ENCODE results near the gene TCAP. TPM values are rescaled to one million over a fixed set of nuclear protein-coding genes. Genes with fewer than 3 reads are reported as not detected.

The TCAP gene
- total RNA-seq, 1 experiment from 2014 or later, result 1.6 TPM

GRCh38 chr17:39650121-39650579 is 15.0 kb upstream of the TCAP start:
- in situ Hi-C loops (cut with HindIII; ENCODE audit: low pct_unique_long_range_greater_than_20kb, low sequenced_read_pairs), result no loop called here
- Histone ChIP-seq H3K27me3 (ENCODE audit: control insufficient read depth, insufficient read depth, low read length) (no peaks in the 10 kb centered on the region), H3K9me3 (ENCODE audit: control insufficient read depth, insufficient read depth, low read depth, low read length) (no peaks in the 10 kb centered on the region), H3K4me3 (ENCODE audit: low read depth in 2 of 2, low read length in 2 of 2) (no peak overlapping the region), H3K4me1 (ENCODE audit: control insufficient read depth, insufficient read depth, low read length) (peaks cover 11% of the 10 kb centered on the region; the same call in 1 of the 2 replicates), H3K36me3 (ENCODE audit: control insufficient read depth, insufficient read depth, low read length) (no peaks in the 10 kb centered on the region), H3K27ac (ENCODE audit: low read length) (no peak overlapping the region)
- TF ChIP-seq CTCF (IDR thresholded peaks at IDR 0.05), result no peak
- no peak for TF ChIP-seq TCF7L2 (IDR thresholded peaks at IDR 0.05; ENCODE audit: low read depth, low read length)
- no peak for TF ChIP-seq SIN3A (IDR thresholded peaks at IDR 0.05; ENCODE audit: borderline replicate concordance, insufficient read depth, low read depth, low read length)
- TF ChIP-seq POLR2AphosphoS5 (IDR thresholded peaks at IDR 0.05; ENCODE audit: low read depth, low read length), result no peak
- TF ChIP-seq REST (IDR thresholded peaks at IDR 0.05; ENCODE audit: insufficient read depth in 1 of 2, low read depth in 2 of 2, low read length in 1 of 2), result no peak
- DNase-seq (ENCODE audit: low read depth, low spot score) (no peak), ATAC-seq (no peak)
- intact Hi-C loops (cut with micrococcal nuclease; ENCODE audit: unreplicated experiment), result no loop called here
- no TSS peak for BruUV-seq (replicated peaks)
- POLR2A ChIA-PET, result interaction anchor here (0.6 kb wide), 1 partner anchor 43 kb away, joined by 18 read pairs; no protein-coding TSS in a partner anchor
- CTCF ChIA-PET, result no interaction called here

GRCh38 chr17:39651923-39652586 is 13.1 kb upstream of the TCAP start:
- in situ Hi-C loops (cut with HindIII; ENCODE audit: low pct_unique_long_range_greater_than_20kb, low sequenced_read_pairs) (no loop called here), intact Hi-C loops (cut with micrococcal nuclease; ENCODE audit: unreplicated experiment) (no loop called here)
- H3K9me3 ChIP-seq (ENCODE audit: control insufficient read depth, insufficient read depth, low read depth, low read length), result no peaks in the 10 kb centered on the region
- peaks cover 11% of the 10 kb centered on the region; the same call in 1 of the 2 replicates for H3K4me1 ChIP-seq (ENCODE audit: control insufficient read depth, insufficient read depth, low read length)
- H3K27ac ChIP-seq (ENCODE audit: low read length), result peak overlapping the region; percentile 54
- no peaks in the 10 kb centered on the region for H3K36me3 ChIP-seq (ENCODE audit: control insufficient read depth, insufficient read depth, low read length)
- TF ChIP-seq SIN3A (IDR thresholded peaks at IDR 0.05; ENCODE audit: borderline replicate concordance, insufficient read depth, low read depth, low read length) (no peak), POLR2AphosphoS5 (IDR thresholded peaks at IDR 0.05; ENCODE audit: low read depth, low read length) (no peak), TCF7L2 (IDR thresholded peaks at IDR 0.05; ENCODE audit: low read depth, low read length) (no peak), CTCF (IDR thresholded peaks at IDR 0.05) (no peak), REST (IDR thresholded peaks at IDR 0.05; ENCODE audit: insufficient read depth in 1 of 2, low read depth in 2 of 2, low read length in 1 of 2) (no peak)
- H3K4me3 ChIP-seq (ENCODE audit: low read depth in 2 of 2, low read length in 2 of 2), result no peak overlapping the region
- no peak; the same call in 1 of the 2 replicates for ATAC-seq
- POLR2A ChIA-PET, result no interaction called here
- BruUV-seq (replicated peaks), result no TSS peak
- CTCF ChIA-PET, result interaction anchor here (0.8 to 1.7 kb wide), 6 partner anchors 13 to 67 kb away, joined by 3 to 5 read pairs (median 4); no protein-coding TSS in a partner anchor
- no peak for DNase-seq (ENCODE audit: low read depth, low spot score)
- H3K27me3 ChIP-seq (ENCODE audit: control insufficient read depth, insufficient read depth, low read length), result no peaks in the 10 kb centered on the region
